K562 (cell line): ENCODE measurements around the gene FAM3C. TPM values are rescaled to one million over a fixed set of nuclear protein-coding genes. Genes with fewer than 3 reads are reported as not detected.
A peak's percentile ranks its signal among the peaks of the same experiment; 100 is the strongest.

ENCODE experiments used
- ATAC-seq: fragments of 200-7000 bp; cut with Tn5 transposase; 3 replicates; pipeline ENCODE4 v1.9.1; 2020; ENCODE audit warnings: moderate library complexity
- BruUV-seq: library from RNA; stranded (reverse); fragments of 400-500 nt; replicated peaks from 2 replicates; lab custom pipeline; 2021; lab: Mats Ljungman, UMichigan
- CTCF ChIA-PET: fragments of 300-600 bp; formaldehyde crosslinking; extraction: SDS; loops from one replicate; lab custom pipeline; 2021; ENCODE audit warnings: low intra/inter-chr PET ratio; lab: Yijun Ruan, JAX
- POLR2A ChIA-PET: fragments of 300-600, 350-650 bp; sonication (Branson Sonifier 250); formaldehyde crosslinking; extraction: SDS; loops from one replicate; lab custom pipeline; 2021; ENCODE audit warnings: antibody characterized with exemption, inconsistent platforms; lab: Yijun Ruan, JAX
- DNase-seq, 4 experiments: peaks; one replicate each; pipeline versions ENCODE4 v3.0.0 to v3.0.0-alpha.2; 2011 to 2018; ENCODE audit warnings: low spot score in 3 of 4, mixed read lengths in 3 of 4; ENCODE audit errors: extremely low read depth in 1 of 4
- FAIRE-seq: peaks from 2 replicates; lab custom pipeline; 2011; peaks lifted over from hg19 to GRCh38; lab: Jason Lieb, UNC
- H2AFZ ChIP-seq: 2 replicates; pipeline ENCODE4 v1.6.0; 2011; ENCODE audit warnings: low read depth, low read length, control low read depth, inconsistent platforms
- H3K27ac ChIP-seq: fragments of 200-600 bp; 3 replicates; pipeline ENCODE4 v1.8.0; 2011; ENCODE audit warnings: low read depth, mild to moderate bottlenecking, control low read depth, inconsistent platforms, low read length, moderate library complexity, mixed read lengths; ENCODE audit errors: extremely low read depth
- H3K27me3 ChIP-seq, 2 experiments: fragments of 300-600 bp in 1 of 2; 2 replicates in 1 of 2; 3 replicates in 1 of 2; pipeline versions ENCODE4 v1.6.0 to v1.8.0; 2011; ENCODE audit warnings: inconsistent platforms in 2 of 2, low read length in 2 of 2, mild to moderate bottlenecking in 1 of 2, mixed read lengths in 1 of 2, moderate library complexity in 1 of 2; ENCODE audit not compliant: control insufficient read depth in 2 of 2, insufficient read depth in 2 of 2
- H3K36me3 ChIP-seq: fragments of 300-600 bp; 3 replicates; pipeline ENCODE4 v1.8.0; 2011; ENCODE audit warnings: mild to moderate bottlenecking, low read length, inconsistent platforms; ENCODE audit not compliant: control insufficient read depth, insufficient read depth
- H3K4me1 ChIP-seq, 2 experiments: fragments of 200-600 bp in 1 of 2; replicated peaks in 1 of 2; 2 replicates in 1 of 2; 3 replicates in 1 of 2; pipeline versions ENCODE4 v1.5.1 to v1.8.0; 2011; ENCODE audit warnings: inconsistent platforms in 2 of 2, low read length in 2 of 2, mild to moderate bottlenecking in 1 of 2, mixed read lengths in 1 of 2, moderate library complexity in 1 of 2; ENCODE audit not compliant: control insufficient read depth in 2 of 2, insufficient read depth in 2 of 2
- H3K4me2 ChIP-seq: 2 replicates; pipeline ENCODE4 v1.6.1; 2011; ENCODE audit warnings: low read length, control low read depth, inconsistent platforms, mixed read lengths; ENCODE audit not compliant: insufficient read depth
- H3K4me3 ChIP-seq: fragments of 200-600 bp; sonication (generic), shearing (Covaris generic); 2 replicates; pipeline ENCODE4 v1.5.1; 2016; ENCODE audit warnings: control low read depth, inconsistent platforms
- H3K79me2 ChIP-seq: fragments of 200-600 bp; 3 replicates; pipeline ENCODE4 v1.8.0; 2011; ENCODE audit warnings: low read length, inconsistent platforms; ENCODE audit not compliant: control insufficient read depth, insufficient read depth
- H3K9ac ChIP-seq, 2 experiments: 2 replicates each; pipeline versions ENCODE4 v1.6.0 to v1.6.1; 2011; ENCODE audit warnings: low read depth in 2 of 2, low read length in 2 of 2, control low read depth in 1 of 2, inconsistent platforms in 1 of 2, mild to moderate bottlenecking in 1 of 2, mixed read lengths in 1 of 2; ENCODE audit not compliant: insufficient read depth in 1 of 2
- H3K9me1 ChIP-seq: one replicate; pipeline ENCODE4 v1.6.0; 2011; ENCODE audit warnings: inconsistent platforms, mild to moderate bottlenecking, low read length, moderate library complexity; ENCODE audit not compliant: control insufficient read depth, insufficient read depth
- H3K9me3 ChIP-seq: replicated peaks from 2 replicates; pipeline ENCODE4 v1.5.1; 2011; ENCODE audit warnings: low read depth, low read length, inconsistent platforms; ENCODE audit not compliant: control insufficient read depth, insufficient read depth
- H4K20me1 ChIP-seq: replicated peaks from 2 replicates; pipeline ENCODE4 v1.6.1; 2011; ENCODE audit warnings: low read length, inconsistent platforms, mixed read lengths; ENCODE audit not compliant: control insufficient read depth, insufficient read depth
- ATF4 ChIP-seq: fragments of 450-650 bp; formaldehyde crosslinking; IDR thresholded peaks from 2 replicates; pipeline ENCODE4 v1.4.0; 2022; ENCODE audit warnings: mild to moderate bottlenecking, moderate library complexity
- C11orf30 ChIP-seq: fragments of 450-650 bp; IDR thresholded peaks from 2 replicates; pipeline ENCODE4 v1.6.1; 2016; ENCODE audit warnings: low read depth, mild to moderate bottlenecking
- CBFB ChIP-seq: sonication (generic); formaldehyde crosslinking; IDR thresholded peaks from 2 replicates; pipeline ENCODE4 v1.4.0; 2020; ENCODE audit warnings: mild to moderate bottlenecking, missing genetic modification reagents
- CEBPB ChIP-seq: fragments of 450-650 bp; IDR thresholded peaks from 2 replicates; pipeline ENCODE4 v1.6.1; 2016; ENCODE audit warnings: missing genetic modification characterization, missing compliant biosample characterization
- CEBPG ChIP-seq, 3 experiments: fragments of 200-800 bp in 1 of 3; sonication (Bioruptor generic) in 1 of 3; sonication (generic) in 1 of 3; formaldehyde crosslinking in 1 of 3; IDR thresholded peaks in 2 of 3; conservative IDR thresholded peaks in 1 of 3; 2 replicates each; pipeline versions ENCODE4 v1.6.1 to v1.8.0; 2016 to 2022; ENCODE audit warnings: missing compliant biosample characterization in 2 of 3, missing genetic modification characterization in 2 of 3, mild to moderate bottlenecking in 1 of 3, missing genetic modification reagents in 1 of 3
- CHAMP1 ChIP-seq: fragments of 450-650 bp; IDR thresholded peaks from 2 replicates; pipeline ENCODE4 v1.6.1; 2016; ENCODE audit warnings: mild to moderate bottlenecking
- FOXJ2 ChIP-seq: fragments of 200-800 bp; sonication (Bioruptor generic); IDR thresholded peaks from 2 replicates; pipeline ENCODE4 v1.6.1; 2016; ENCODE audit warnings: missing genetic modification characterization, missing compliant biosample characterization
- MAFG ChIP-seq: fragments of 450-650 bp; conservative IDR thresholded peaks from 2 replicates; pipeline ENCODE4 v1.6.1; 2016; ENCODE audit warnings: missing genetic modification characterization, missing compliant biosample characterization
- NR4A1 ChIP-seq, 2 experiments: fragments of 250-450 bp in 1 of 2; fragments of 450-650 bp in 1 of 2; sonication (Bioruptor Pico) in 1 of 2; IDR thresholded peaks; 2 replicates each; pipeline versions ENCODE4 v1.4.0 to v1.6.1; 2016 to 2020; ENCODE audit warnings: mild to moderate bottlenecking in 2 of 2, missing compliant biosample characterization in 1 of 2, missing genetic modification characterization in 1 of 2, moderate library complexity in 1 of 2
- PTBP1 ChIP-seq: fragments of 200-400 bp; formaldehyde crosslinking; IDR thresholded peaks from 2 replicates; pipeline ENCODE4 v1.6.1; 2017; ENCODE audit warnings: low read depth, low read length
- SNAPC5 ChIP-seq: fragments of 250-450 bp; sonication (Bioruptor Pico); IDR thresholded peaks from 2 replicates; pipeline ENCODE4 v1.8.0; 2021; ENCODE audit warnings: moderate library complexity, mild to moderate bottlenecking, inconsistent platforms
- ZFP30 ChIP-seq: fragments of 250-450 bp; sonication (Bioruptor Pico); IDR thresholded peaks from 2 replicates; pipeline ENCODE4 v1.8.0; 2022; ENCODE audit warnings: moderate library complexity, mild to moderate bottlenecking, inconsistent platforms, borderline replicate concordance
- ZNF146 ChIP-seq: IDR thresholded peaks from one replicate; pipeline ENCODE4 v1.6.1; 2018; ENCODE audit warnings: missing compliant biosample characterization; ENCODE audit not compliant: unreplicated experiment
- ZNF316 ChIP-seq: fragments of 450-650 bp; IDR thresholded peaks from 2 replicates; pipeline ENCODE4 v1.6.1; 2016
- ZNF561 ChIP-seq: fragments of 450-650 bp; formaldehyde crosslinking; conservative IDR thresholded peaks from 2 replicates; pipeline ENCODE4 v1.4.0; 2020; ENCODE audit warnings: mild to moderate bottlenecking, moderate library complexity
- ZNF717 ChIP-seq: fragments of 250-450 bp; sonication (Bioruptor Pico); IDR thresholded peaks from 2 replicates; pipeline ENCODE4 v1.5.0; 2021
- WGBS: fragments of 100-300 bp; shearing (Covaris generic); methylation state at CpG from one replicate; pipeline ENCODE4 v1.1.6; 2016; ENCODE audit warnings: low coverage, mixed read lengths; ENCODE audit not compliant: insufficient coverage; ENCODE audit errors: missing lambda C conversion rate; 5-methylcytosine and 5-hydroxymethylcytosine counted together
- in situ Hi-C: fragments of 300-500 bp; cut with MboI; formaldehyde crosslinking; loops from 4 replicates; pipeline ENCODE4 v1.15.0; 2018; ENCODE audit warnings: inconsistent platforms, mixed read lengths
- intact Hi-C: fragments of 100-400 bp; cut with micrococcal nuclease; formaldehyde crosslinking; loops from 2 replicates; pipeline ENCODE4 v1.14.2; 2022
- polyA plus RNA-seq, 8 experiments: library from polyadenylated mRNA; depleted of rRNA in 4 of 8; stranded (reverse) in 5 of 8; unstranded in 3 of 8; fragments of >200 nt; fragmentation: Nextera tagmentation in 2 of 8; fragmentation: Illumina TruSeq in 1 of 8; extraction: Ambion mirVana in 2 of 8; extraction: Trizol in 1 of 8; gene quantifications; 2 replicates each; pipeline versions ENCODE4 v1.2.1 to v1.2.3, GENCODE V29; 2011 to 2014; ENCODE audit warnings: inconsistent platforms in 1 of 8, missing spikeins in 1 of 8
- total RNA-seq, 7 experiments: library from RNA; depleted of rRNA in 6 of 7; stranded (reverse); fragments of >200 nt in 6 of 7; fragmentation: Illumina TruSeq in 2 of 7; extraction: Trizol in 2 of 7; gene quantifications; 2 replicates each; pipeline versions ENCODE4 v1.2.1 to v1.2.3, GENCODE V29; 2011 to 2021; ENCODE audit warnings: low replicate concordance in 1 of 7
- TF ChIP-seq, protein P1 (sequence below), 2 experiments: fragments of 450-650 bp in 1 of 2; sonication (generic) in 1 of 2; formaldehyde crosslinking in 1 of 2; IDR thresholded peaks in 1 of 2; conservative IDR thresholded peaks in 1 of 2; 2 replicates each; pipeline versions ENCODE4 v1.6.1 to v1.8.1; 2016 to 2023; ENCODE audit warnings: mild to moderate bottlenecking in 2 of 2, moderate library complexity in 2 of 2, inconsistent platforms in 1 of 2, missing genetic modification reagents in 1 of 2

The FAM3C gene
- total and polyA plus RNA-seq, 9 of the 15 experiments (the other 6 are each of a cell fraction or from before 2014, with no cell fraction given), result 10.6 to 42.6 (median 30.0) TPM

GRCh38 chr7:121392277-121393004 lies 3.7 kb downstream of the FAM3C start:
- FAIRE-seq (no peak), DNase-seq (no peak), ATAC-seq (no peak)
- Histone ChIP-seq H3K9me3 (no peaks in the 10 kb centered on the region), H3K27ac (no peak overlapping the region), H4K20me1 (no peaks in the 10 kb centered on the region), H2AFZ (no peak overlapping the region), H3K4me2 (no peak overlapping the region), H3K4me1 (peaks cover 5 to 10% of the 10 kb centered on the region in 2 experiments; a peak in 3 of 5 replicates), H3K27me3 (no peaks in the 10 kb centered on the region), H3K79me2 (peaks cover 83% of the 10 kb centered on the region), H3K4me3 (no peak overlapping the region), H3K36me3 (peaks cover 9% of the 10 kb centered on the region; the same call in 2 of the 3 replicates), H3K9me1 (no peaks in the 10 kb centered on the region), H3K9ac (no peak overlapping the region)
- intact Hi-C loops (loop anchor here (10.0 kb wide), 1 partner anchor 408 kb away; the partner anchor contains the start of gene CPED1), in situ Hi-C loops (no loop called here)
- no TSS peak for BruUV-seq
- ChIA-PET CTCF (no interaction called here), POLR2A (interaction anchor here (0.6 to 4.1 kb wide), 3 partner anchors 7 to 160 kb away, joined by 3 to 55 read pairs (median 4); no protein-coding TSS in a partner anchor)
- 91% methylated on average over 10 of the region's 10 CpGs for WGBS
- TF ChIP-seq SNAPC5 (CRISPR knock-in tag) (no peak), CBFB (no peak), ZFP30 (no peak), C11orf30 (peak; percentile 44), ZNF316 (peak; percentile 78), FOXJ2 (tag) (no peak), CEBPB (tag) (peak; percentile 72), ZNF561 (CRISPR knock-in tag) (no peak), CHAMP1 (peak; percentile 60), ZNF146 (peak; percentile 74), CEBPG (CRISPR knock-in tag; IDR thresholded peaks at IDR 0.05) (peak; percentile 79), CEBPG (tag; conservative IDR thresholded peaks at IDR 0.05 in 1 of 2, IDR thresholded peaks at IDR 0.05 in 1 of 2) (peak; percentile 55 to 60; a peak in 3 of 4 replicates), PTBP1 (no peak), ZNF717 (no peak), NR4A1 (CRISPR knock-in tag; IDR thresholded peaks at IDR 0.05) (no peak), NR4A1 (tag; IDR thresholded peaks at IDR 0.05) (no peak), ATF4 (CRISPR knock-in tag) (peak; percentile 64; the same call in 1 of the 2 replicates), MAFG (tag) (0 out of 2 replicates have a peak, but pooled peaks have one; percentile 33)
- TF ChIP-seq, protein P1, sequence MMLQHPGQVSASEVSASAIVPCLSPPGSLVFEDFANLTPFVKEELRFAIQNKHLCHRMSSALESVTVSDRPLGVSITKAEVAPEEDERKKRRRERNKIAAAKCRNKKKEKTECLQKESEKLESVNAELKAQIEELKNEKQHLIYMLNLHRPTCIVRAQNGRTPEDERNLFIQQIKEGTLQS (IDR thresholded peaks at IDR 0.05), result peak; percentile 74
- TF ChIP-seq, protein P1 (CRISPR knock-in tag; conservative IDR thresholded peaks at IDR 0.05), result no peak
